GM10248 (cell line): ENCODE data around the gene BMPR1A.
"Not testable (repeated sequence)": the region's sequence is repeated elsewhere in the genome, so short reads cannot be mapped to it uniquely, and the experiment has no call there.

Experiments
- CTCF ChIA-PET: fragments of 300-600 bp; sonication (Branson Sonifier 250); formaldehyde crosslinking; extraction: SDS; loops from one replicate; lab custom pipeline; 2021; ENCODE audit warnings: antibody characterized with exemption; lab: Yijun Ruan, JAX
- POLR2A ChIA-PET: fragments of 350-650 bp; sonication (Branson Sonifier 250); formaldehyde crosslinking; extraction: SDS; loops from one replicate; lab custom pipeline; 2020; ENCODE audit warnings: antibody characterized with exemption; lab: Yijun Ruan, JAX
- DNase-seq: peaks from one replicate; pipeline ENCODE4 v3.0.0; 2012; ENCODE audit errors: extremely low spot score
- CTCF ChIP-seq: IDR thresholded peaks from 2 replicates; pipeline ENCODE4 v1.5.1; 2012; ENCODE audit warnings: mild to moderate bottlenecking, low read depth; ENCODE audit errors: extremely low read depth, missing control alignments, control extremely low read depth

Gene BMPR1A

GRCh38 chr10:86732771-86733170 is 23.6 kb upstream of the BMPR1A start:
- ChIA-PET POLR2A (no interaction called here), CTCF (interaction anchor here (1.0 to 2.3 kb wide), 6 partner anchors 9 to 167 kb away, joined by 3 to 10 read pairs (median 5); no protein-coding TSS in a partner anchor)
- no peak for TF ChIP-seq CTCF
- no peak for DNase-seq

GRCh38 chr10:86733260-86733671 is 23.2 kb upstream of the BMPR1A start:
- TF ChIP-seq CTCF = no peak
- POLR2A ChIA-PET = no interaction called here
- no peak for DNase-seq
- CTCF ChIA-PET = interaction anchor here (1.0 to 2.3 kb wide), 6 partner anchors 9 to 167 kb away, joined by 3 to 10 read pairs (median 5); no protein-coding TSS in a partner anchor

GRCh38 chr10:86734207-86734988 is 22.0 kb upstream of the BMPR1A start:
- DNase-seq = no peak
- POLR2A ChIA-PET = no interaction called here
- no peak for TF ChIP-seq CTCF
- CTCF ChIA-PET = interaction anchor here (0.5 to 2.3 kb wide), 5 partner anchors 10 to 165 kb away, joined by 3 to 10 read pairs (median 5); no protein-coding TSS in a partner anchor

- CTCF ChIA-PET = interaction anchor here (1.5 to 1.6 kb wide), 2 partner anchors 7 to 9 kb away, joined by 3 to 5 read pairs; no protein-coding TSS in a partner anchor
- DNase-seq, POLR2A ChIA-PET: not testable (repeated sequence)
These were observed 21.1 kb upstream of the BMPR1A start for GRCh38 chr10:86735278-86735677.

- TF ChIP-seq CTCF = no peak
These were observed 14.2 kb upstream of the BMPR1A start for GRCh38 chr10:86742230-86742629.

GRCh38 chr10:86744067-86744725 is 12.2 kb upstream of the BMPR1A start:
- ChIA-PET POLR2A (no interaction called here), CTCF (interaction anchor here (1.3 to 1.6 kb wide), 3 partner anchors 10 to 14 kb away, joined by 3 to 5 read pairs (median 5); no protein-coding TSS in a partner anchor)
- TF ChIP-seq CTCF = no peak
- DNase-seq = no peak

More at GRCh38 chr10:86742230-86742629, 14.2 kb upstream of the BMPR1A start:
- DNase-seq = no peak
- ChIA-PET CTCF (interaction anchor here (0.7 to 1.1 kb wide), 3 partner anchors 9 to 40 kb away, joined by 3 to 4 read pairs (median 3); no protein-coding TSS in a partner anchor), POLR2A (interaction anchor here (0.7 kb wide), 1 partner anchor 877 kb away, joined by 4 read pairs; no protein-coding TSS in a partner anchor)
